Parathyroid adenoma (tissue), 2 donors: ENCODE measurements around the gene MAP6.

Experiments
- H2AFZ ChIP-seq: fragments of 300-600 bp; sonication (generic); one replicate; pipeline ENCODE4 v1.7.0; 2017; ENCODE audit warnings: antibody characterized with exemption, mild to moderate bottlenecking
- H3K27ac ChIP-seq: fragments of 300-600 bp; sonication (generic); one replicate; pipeline ENCODE4 v1.7.0; 2017
- H3K27me3 ChIP-seq: fragments of 300-600 bp; sonication (generic); one replicate; pipeline ENCODE4 v1.7.0; 2017; ENCODE audit warnings: low read length; ENCODE audit not compliant: control insufficient read depth, insufficient read depth
- H3K36me3 ChIP-seq: fragments of 300-600 bp; sonication (generic); one replicate; pipeline ENCODE4 v1.7.0; 2017; ENCODE audit warnings: low read length; ENCODE audit not compliant: control insufficient read depth, insufficient read depth
- H3K4me1 ChIP-seq: fragments of 300-600 bp; sonication (generic); one replicate; pipeline ENCODE4 v1.7.0; 2017; ENCODE audit warnings: control low read depth
- H3K4me2 ChIP-seq: fragments of 300-600 bp; sonication (generic); one replicate; pipeline ENCODE4 v1.7.0; 2017; ENCODE audit warnings: low read length
- H3K4me3 ChIP-seq: fragments of 300-600 bp; sonication (generic); one replicate; pipeline ENCODE4 v1.7.0; 2017; ENCODE audit warnings: low read depth, low read length
- H3K79me2 ChIP-seq: fragments of 300-600 bp; sonication (generic); one replicate; pipeline ENCODE4 v1.7.0; 2017; ENCODE audit warnings: control low read depth
- H3K9ac ChIP-seq: fragments of 300-600 bp; sonication (generic); one replicate; pipeline ENCODE4 v1.7.0; 2017; ENCODE audit warnings: mild to moderate bottlenecking
- H3K9me3 ChIP-seq: fragments of 300-600 bp; sonication (generic); one replicate; pipeline ENCODE4 v1.7.0; 2017; ENCODE audit warnings: low read length; ENCODE audit not compliant: control insufficient read depth
- CTCF ChIP-seq: fragments of 300-600 bp; sonication (generic); IDR thresholded peaks from one replicate; pipeline ENCODE4 v1.7.0; 2017; ENCODE audit warnings: antibody characterized with exemption, mild to moderate bottlenecking
- donor health status: primary hyperparathyroidism.

The MAP6 gene

GRCh38 chr11:75583718-75584658 lies 84.8 kb downstream of the MAP6 start:
- peak overlapping the region; percentile 32 for H3K4me2 ChIP-seq
- no peaks in the 10 kb centered on the region for H3K36me3 ChIP-seq
- peak overlapping the region; percentile 88 for H3K9ac ChIP-seq
- peak overlapping the region; percentile 84 for H2AFZ ChIP-seq
- peaks cover 5% of the 10 kb centered on the region for H3K4me1 ChIP-seq
- no peaks in the 10 kb centered on the region for H3K9me3 ChIP-seq
- H3K4me3 ChIP-seq = peak overlapping the region; percentile 50
- H3K79me2 ChIP-seq = no peaks in the 10 kb centered on the region
- TF ChIP-seq CTCF = no peak
- H3K27ac ChIP-seq = peak overlapping the region; percentile 97
- no peaks in the 10 kb centered on the region for H3K27me3 ChIP-seq

- Histone ChIP-seq H3K4me2 (peak overlapping the region; percentile 32), H3K9me3 (no peaks in the 10 kb centered on the region), H3K79me2 (no peaks in the 10 kb centered on the region), H2AFZ (peak overlapping the region; percentile 84), H3K9ac (peak overlapping the region; percentile 88), H3K4me3 (peak overlapping the region; percentile 50), H3K36me3 (no peaks in the 10 kb centered on the region), H3K27ac (peak overlapping the region; percentile 97), H3K27me3 (no peaks in the 10 kb centered on the region), H3K4me1 (peaks cover 5% of the 10 kb centered on the region)
- peak; percentile 5 for TF ChIP-seq CTCF
These were observed 85.7 kb downstream of the MAP6 start for GRCh38 chr11:75582895-75583717.

GRCh38 chr11:75582506-75582894 lies 86.3 kb downstream of the MAP6 start:
- no peak for TF ChIP-seq CTCF
- H3K27me3 ChIP-seq = no peaks in the 10 kb centered on the region
- no peaks in the 10 kb centered on the region for H3K9me3 ChIP-seq
- H3K9ac ChIP-seq = no peak overlapping the region
- peak overlapping the region; percentile 97 for H3K27ac ChIP-seq
- no peak overlapping the region for H3K4me3 ChIP-seq
- H3K4me2 ChIP-seq = no peak overlapping the region
- peak overlapping the region; percentile 84 for H2AFZ ChIP-seq
- no peaks in the 10 kb centered on the region for H3K36me3 ChIP-seq
- no peaks in the 10 kb centered on the region for H3K79me2 ChIP-seq
- H3K4me1 ChIP-seq = peaks cover 5% of the 10 kb centered on the region

DNA sequence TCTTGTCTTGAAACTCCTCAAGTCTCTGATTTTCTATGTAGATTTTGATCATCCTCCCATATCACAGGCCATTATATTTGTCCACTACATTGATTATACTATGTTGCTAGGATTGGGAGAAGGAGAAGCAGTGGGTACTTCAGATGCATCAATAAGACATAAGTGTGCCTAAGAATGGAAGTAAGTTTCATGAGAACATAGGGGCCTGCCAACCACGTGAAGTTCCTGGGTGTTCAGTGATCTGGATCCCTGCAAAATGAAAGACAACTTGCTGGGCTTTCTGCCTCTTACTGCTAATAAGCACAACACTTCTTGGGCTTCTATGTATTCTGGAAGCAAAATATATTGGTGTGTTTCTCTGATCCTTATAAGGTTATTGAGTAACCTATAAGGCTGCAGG lies 89.0 kb downstream of the MAP6 start:
- Histone ChIP-seq H3K27ac (no peak overlapping the region), H2AFZ (no peak overlapping the region), H3K4me2 (no peak overlapping the region), H3K36me3 (no peaks in the 10 kb centered on the region), H3K4me1 (peaks cover 5% of the 10 kb centered on the region), H3K4me3 (no peak overlapping the region), H3K9me3 (no peaks in the 10 kb centered on the region), H3K27me3 (no peaks in the 10 kb centered on the region), H3K9ac (no peak overlapping the region), H3K79me2 (no peaks in the 10 kb centered on the region)
- TF ChIP-seq CTCF = no peak
